Measurements from ENCODE around the gene ALDH5A1.

Gene ALDH5A1

DNA sequence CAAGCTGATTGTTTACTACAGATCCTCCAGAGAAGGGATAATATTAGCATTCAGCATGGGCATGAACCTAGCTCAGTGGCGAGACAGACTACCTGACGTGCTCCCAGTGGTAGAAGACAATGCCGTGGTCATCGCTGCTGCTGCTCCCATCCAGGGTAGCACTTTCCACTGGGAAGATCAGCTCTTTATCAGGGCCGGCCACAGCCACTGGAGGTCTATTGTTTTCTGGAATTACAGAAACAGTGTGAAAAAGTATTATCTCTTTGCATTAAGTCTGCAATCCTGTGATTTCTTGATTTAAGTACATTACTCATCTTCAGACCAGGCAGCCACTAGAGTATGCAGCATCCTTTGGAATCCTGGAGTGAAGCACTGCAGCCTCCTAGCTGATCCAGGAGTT, 75.0 kb downstream of the ALDH5A1 start:
- no peak for DNase-seq (ENCODE audit: low read depth)

DNA sequence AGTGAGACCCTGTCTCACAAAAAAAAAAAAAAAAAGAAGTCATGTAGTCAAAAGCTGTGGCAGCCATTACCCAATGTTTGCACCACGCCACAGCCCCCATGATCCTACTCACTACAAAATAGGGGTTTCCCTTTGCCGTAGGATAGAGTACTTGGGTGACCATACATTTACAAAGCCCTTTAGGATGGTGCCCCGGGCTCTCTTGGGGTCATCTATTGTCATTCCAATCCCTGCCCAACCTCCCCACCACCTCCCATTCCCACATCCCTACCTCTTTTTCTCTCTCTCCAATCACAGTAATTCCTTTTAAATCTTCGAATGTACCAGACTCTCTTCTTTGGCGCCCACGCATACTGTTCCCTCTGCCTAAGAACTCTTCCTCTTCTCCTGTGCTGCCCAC, 76.6 kb downstream of the ALDH5A1 start:
- DNase-seq (ENCODE audit: low read depth), result no peak

DNA sequence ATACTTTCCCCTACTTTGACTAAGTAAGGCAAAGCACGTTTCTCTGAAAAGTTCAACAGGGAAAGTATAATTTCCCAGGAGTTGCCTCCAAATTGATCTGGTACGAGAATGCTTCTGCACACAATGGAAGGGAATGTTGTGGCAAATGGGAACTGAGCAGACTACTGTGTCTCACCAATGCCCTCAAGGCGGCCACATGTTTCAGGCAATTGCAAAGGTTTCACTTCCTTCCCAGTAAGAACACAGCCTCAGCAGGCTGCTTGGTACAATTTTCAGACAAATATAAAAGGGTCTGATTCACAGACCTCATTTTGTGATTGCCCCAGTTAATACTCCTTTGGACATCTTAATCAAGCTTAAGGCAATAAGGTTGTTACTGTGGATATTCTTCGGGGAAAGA, 80.0 kb downstream of the ALDH5A1 start:
- DNase-seq (ENCODE audit: low read depth), result no peak

DNA sequence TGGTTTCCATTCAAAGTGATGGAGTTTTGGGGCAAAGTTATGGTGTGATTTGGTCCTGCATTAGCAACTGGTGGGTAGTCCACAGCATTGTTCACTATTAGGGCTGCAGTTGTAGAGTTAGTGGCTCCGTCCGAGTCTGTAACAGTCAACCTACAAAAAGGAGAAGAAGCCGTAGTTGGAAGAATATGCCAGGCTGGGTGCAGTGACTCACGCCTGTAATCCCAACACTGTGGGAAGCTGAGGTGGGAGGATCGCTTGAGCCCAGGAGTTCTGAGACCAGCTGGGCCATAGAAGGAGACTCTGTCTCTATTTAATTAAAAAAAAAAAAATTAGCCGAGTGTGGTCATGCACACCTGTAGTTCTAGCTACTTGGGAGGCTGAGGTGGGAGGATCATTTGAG, 81.7 kb downstream of the ALDH5A1 start:
- DNase-seq (ENCODE audit: low read depth), result no peak

DNA sequence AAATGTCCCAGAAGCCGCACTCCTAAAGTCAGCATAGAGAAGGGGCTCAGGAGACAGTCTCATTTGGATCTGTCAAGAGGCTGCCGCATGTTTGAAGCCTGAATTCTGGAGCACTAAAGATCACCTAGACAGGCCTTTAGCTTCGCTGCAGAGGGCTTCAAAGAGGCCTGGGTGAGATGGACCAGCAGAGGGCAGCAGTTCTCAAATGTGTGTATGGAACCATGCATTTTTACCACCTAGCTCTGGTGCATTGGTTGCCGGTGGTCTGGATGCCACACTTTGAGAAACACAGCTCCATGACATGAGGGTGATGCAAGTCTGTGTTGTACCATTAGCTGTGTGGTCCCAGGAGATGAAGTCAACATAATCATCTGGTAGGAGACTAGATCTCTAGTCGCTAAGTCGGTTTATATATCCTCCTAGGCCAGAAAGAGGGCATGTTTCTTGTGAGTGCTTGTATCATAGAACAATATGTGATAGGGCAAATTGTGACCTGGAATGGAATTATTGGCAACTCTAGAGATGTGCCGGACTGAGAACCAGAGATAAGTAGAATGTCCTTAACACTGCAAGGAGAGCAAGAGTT, 86.4 kb downstream of the ALDH5A1 start:
- peak; percentile 65 for DNase-seq (ENCODE audit: low read depth)

DNA sequence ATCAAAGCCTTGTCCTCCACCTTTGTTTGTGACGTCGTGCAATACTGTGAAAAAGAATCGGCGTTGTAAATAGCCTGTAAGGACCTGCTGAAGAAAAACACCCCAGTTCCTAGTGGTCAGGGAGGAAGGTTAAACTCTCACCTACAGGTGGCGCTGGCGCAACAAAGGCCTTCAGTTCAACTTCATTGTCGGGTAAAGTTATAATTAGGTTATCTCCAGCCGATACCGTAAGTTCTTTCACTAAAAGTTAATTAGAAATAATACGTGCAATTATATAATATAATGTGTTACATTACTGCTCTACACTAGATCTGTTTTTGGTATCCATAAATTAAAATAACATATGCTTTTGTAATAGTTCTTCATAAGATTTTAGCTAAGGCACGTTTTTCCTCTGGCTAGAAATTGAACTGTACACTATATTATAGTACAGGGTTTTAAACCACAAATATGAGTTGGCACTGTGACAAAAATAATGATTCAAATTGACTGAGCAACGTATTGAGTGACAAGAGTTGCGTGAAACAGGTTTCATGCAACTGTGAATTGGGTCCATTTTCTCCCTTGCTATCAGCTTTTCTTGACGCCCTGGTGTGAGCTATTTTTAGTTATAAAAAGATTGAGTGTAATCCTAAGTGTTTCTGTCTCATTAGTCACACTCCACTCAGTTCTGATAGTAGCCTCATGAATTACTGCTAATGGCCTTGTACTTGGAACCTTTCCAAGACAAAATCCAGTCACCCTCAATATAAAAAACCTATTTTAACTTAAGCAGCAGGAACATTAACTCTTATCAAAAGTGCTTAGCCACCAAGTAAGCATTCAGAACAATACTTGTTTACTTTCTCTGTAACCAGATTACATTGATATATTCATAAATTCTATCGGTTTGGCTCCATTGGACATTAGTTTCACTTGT, 89.0 kb downstream of the ALDH5A1 start:
- DNase-seq (ENCODE audit: low read depth), result peak; percentile 62

DNA sequence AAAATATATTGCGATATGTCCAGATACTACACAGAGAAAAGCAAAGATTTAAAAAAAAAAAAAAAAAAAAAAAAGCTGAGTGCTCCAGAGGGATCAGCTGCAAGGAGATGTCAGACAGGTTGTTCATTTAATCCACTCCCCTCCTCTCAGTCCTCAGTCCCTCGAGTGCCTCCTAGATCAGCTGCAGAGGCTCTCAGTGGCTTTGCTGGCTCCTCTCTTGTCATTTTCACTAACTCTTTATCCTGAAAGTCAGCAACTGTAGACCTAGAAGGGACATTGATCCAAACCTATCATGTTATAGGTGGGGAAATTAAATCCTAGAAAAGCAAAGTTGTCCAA, 89.6 kb downstream of the ALDH5A1 start:
- no peak for DNase-seq (ENCODE audit: low read depth)
